ENCODE data around the gene TRIM47. TPM values are rescaled to one million over a fixed set of nuclear protein-coding genes. Genes with fewer than 3 reads are reported as not detected.
A peak's percentile ranks its signal among the peaks of the same experiment; 100 is the strongest.

The TRIM47 gene
- total RNA-seq, 1 experiment from 2014 or later = 22.7 TPM

GRCh38 chr17:75908201-75908600, 29.8 kb upstream of the TRIM47 start:
- DNase-seq (ENCODE audit: low read depth) = no peak

- no peak for DNase-seq (ENCODE audit: low read depth)
These were observed 27.9 kb upstream of the TRIM47 start for GRCh38 chr17:75906143-75906884.

- DNase-seq (ENCODE audit: low read depth) = peak; percentile 96
These were observed 26.6 kb upstream of the TRIM47 start, which contains the start of gene MRPL38 for GRCh38 chr17:75904749-75905521. Gene MRPL38 (minus strand): TSS chr17:75904884. CDS start chr17:75904875, 9 bp downstream.

GRCh38 chr17:75902406-75902805, 24.0 kb upstream of the TRIM47 start:
- DNase-seq (ENCODE audit: low read depth) = no peak

- DNase-seq (ENCODE audit: low read depth) = no peak
These were observed 23.3 kb upstream of the TRIM47 start for GRCh38 chr17:75901727-75902126.

GRCh38 chr17:75900691-75901533, 22.5 kb upstream of the TRIM47 start:
- no peak for DNase-seq (ENCODE audit: low read depth)

GRCh38 chr17:75899767-75900468, 21.5 kb upstream of the TRIM47 start:
- no peak for DNase-seq (ENCODE audit: low read depth)

- no peak for DNase-seq (ENCODE audit: low read depth)
These were observed 21.0 kb upstream of the TRIM47 start for GRCh38 chr17:75899353-75899752.

GRCh38 chr17:75898791-75899190, 20.4 kb upstream of the TRIM47 start:
- no peak for DNase-seq (ENCODE audit: low read depth)

- DNase-seq (ENCODE audit: low read depth) = no peak
These were observed 19.7 kb upstream of the TRIM47 start for GRCh38 chr17:75898065-75898464.

GRCh38 chr17:75897160-75898019, 19.0 kb upstream of the TRIM47 start:
- DNase-seq (ENCODE audit: low read depth) = no peak

GRCh38 chr17:75896415-75897159, 18.2 kb upstream of the TRIM47 start, which contains the start of gene TRIM65:
Gene TRIM65 (minus strand): TSS chr17:75896951. CDS start chr17:75896937, 14 bp downstream.
- DNase-seq (ENCODE audit: low read depth) = peak; percentile 68

GRCh38 chr17:75895370-75896155, 17.2 kb upstream of the TRIM47 start:
- DNase-seq (ENCODE audit: low read depth) = no peak

- DNase-seq (ENCODE audit: low read depth) = no peak
These were observed 15.8 kb upstream of the TRIM47 start for GRCh38 chr17:75894049-75894733.

- no peak for DNase-seq (ENCODE audit: low read depth)
These were observed 15.1 kb upstream of the TRIM47 start for GRCh38 chr17:75893305-75894048.

- no peak for DNase-seq (ENCODE audit: low read depth)
These were observed 14.3 kb upstream of the TRIM47 start for GRCh38 chr17:75892556-75893224.

Data from HT1080 (cell line).